GM06990 (cell line): ENCODE measurements around the gene CRTC3.

Experiments used
- DNase-seq: peaks from one replicate; pipeline ENCODE4 v3.0.0-alpha.2; 2011; ENCODE audit not compliant: insufficient read length; ENCODE audit errors: extremely low read depth
- H3K27me3 ChIP-seq: replicated peaks from 2 replicates; pipeline ENCODE4 v1.6.0; 2011; ENCODE audit warnings: low read length; ENCODE audit not compliant: control insufficient read depth, insufficient read depth
- H3K36me3 ChIP-seq: 2 replicates; pipeline ENCODE4 v1.5.1; 2011; ENCODE audit warnings: low read length; ENCODE audit not compliant: control insufficient read depth, insufficient read depth
- H3K4me3 ChIP-seq: replicated peaks from 2 replicates; pipeline ENCODE4 v1.5.1; 2011; ENCODE audit warnings: low read depth, mild to moderate bottlenecking, control low read depth, low read length
- CTCF ChIP-seq: IDR thresholded peaks from 2 replicates; pipeline ENCODE4 v1.5.1; 2011; ENCODE audit warnings: low read length, control low read depth, mild to moderate bottlenecking, inconsistent platforms; ENCODE audit not compliant: insufficient read depth, poor library complexity, severe bottlenecking

Gene CRTC3

GRCh38 chr15:90552929-90553211 lies 23.1 kb downstream of the CRTC3 start:
- Histone ChIP-seq H3K36me3 (no peaks in the 10 kb centered on the region; the same call in 1 of the 2 replicates), H3K27me3 (no peaks in the 10 kb centered on the region), H3K4me3 (no peak overlapping the region)
- DNase-seq: no peak
- no peak for TF ChIP-seq CTCF

GRCh38 chr15:90553248-90553745 lies 23.6 kb downstream of the CRTC3 start:
- no peak for TF ChIP-seq CTCF
- H3K27me3 ChIP-seq: no peaks in the 10 kb centered on the region
- H3K36me3 ChIP-seq: no peaks in the 10 kb centered on the region; the same call in 1 of the 2 replicates
- no peak overlapping the region for H3K4me3 ChIP-seq
- DNase-seq: no peak

GRCh38 chr15:90557186-90558084 lies 27.7 kb downstream of the CRTC3 start:
- TF ChIP-seq CTCF: no peak
- Histone ChIP-seq H3K4me3 (no peak overlapping the region), H3K36me3 (no peaks in the 10 kb centered on the region; the same call in 1 of the 2 replicates), H3K27me3 (no peaks in the 10 kb centered on the region)
- DNase-seq: no peak

GRCh38 chr15:90558171-90558573 lies 28.4 kb downstream of the CRTC3 start:
- Histone ChIP-seq H3K4me3 (no peak overlapping the region), H3K27me3 (no peaks in the 10 kb centered on the region), H3K36me3 (no peaks in the 10 kb centered on the region; the same call in 1 of the 2 replicates)
- TF ChIP-seq CTCF: no peak
- DNase-seq: no peak

GRCh38 chr15:90559119-90559518 lies 29.4 kb downstream of the CRTC3 start:
- no peaks in the 10 kb centered on the region; the same call in 1 of the 2 replicates for H3K36me3 ChIP-seq
- DNase-seq: no peak

More at GRCh38 chr15:90559119-90559518, 29.4 kb downstream of the CRTC3 start:
- no peaks in the 10 kb centered on the region for H3K27me3 ChIP-seq
- H3K4me3 ChIP-seq: no peak overlapping the region
- no peak for TF ChIP-seq CTCF
